Right atrium auricular region (tissue), 2 donors: ENCODE measurements around the gene RALGAPB. TPM values are rescaled to one million over a fixed set of nuclear protein-coding genes. Genes with fewer than 3 reads are reported as not detected.

Experiments
- DNase-seq: peaks from one replicate; pipeline ENCODE4 v3.0.0-alpha.2; 2019; ENCODE audit warnings: low spot score
- H3K27ac ChIP-seq, 2 donors: fragments of 200-600 bp; sonication (generic); 1 replicate in 1 of 2; 2 replicates in 1 of 2; pipeline ENCODE4 v1.5.1; 2016 to 2019
- H3K27me3 ChIP-seq, 2 donors: fragments of 200-600 bp; sonication (generic); one replicate each; pipeline versions ENCODE4 v1.5.1 to v1.6.0; 2017 to 2019
- H3K36me3 ChIP-seq: fragments of 200-600 bp; sonication (generic); one replicate; pipeline ENCODE4 v1.5.1; 2016
- H3K4me1 ChIP-seq, 2 donors: fragments of 200-600 bp; sonication (generic); one replicate each; pipeline versions ENCODE4 v1.5.1 to v1.6.0; 2017 to 2019
- H3K4me3 ChIP-seq, 2 donors: fragments of 200-600 bp; sonication (generic); 1 replicate in 1 of 2; 2 replicates in 1 of 2; pipeline ENCODE4 v1.5.1; 2017 to 2019; ENCODE audit warnings: mild to moderate bottlenecking in 1 of 2, moderate library complexity in 1 of 2
- H3K9me3 ChIP-seq, 2 donors: fragments of 200-600 bp; sonication (generic); one replicate each; pipeline ENCODE4 v1.5.1; 2019
- CTCF ChIP-seq, 2 donors: fragments of 200-600 bp; sonication (generic); IDR thresholded peaks; one replicate each; pipeline ENCODE4 v1.5.1; 2019; ENCODE audit warnings: antibody characterized with exemption in 2 of 2
- microRNA counts, 2 donors: library from miRNA; unstranded; fragments of <30 nt; microRNA quantifications; one replicate each; lab custom pipeline; 2016 to 2017
- microRNA-seq, 2 donors: library from miRNA; unstranded; fragments of <30 nt; microRNA quantifications; one replicate each; pipeline ENCODE4, GENCODE V29; 2016 to 2017; ENCODE audit warnings: borderline number of aligned reads in 2 of 2, borderline replicate concordance in 1 of 2
- total RNA-seq, 2 donors: library from RNA; depleted of rRNA; stranded (reverse); fragments of >200 nt; gene quantifications; one replicate each; pipeline ENCODE4 v1.1.0, GENCODE V29; 2016

The RALGAPB gene
- total RNA-seq, 2 donors from 2014 or later: 24.6 to 24.8 TPM

DNA sequence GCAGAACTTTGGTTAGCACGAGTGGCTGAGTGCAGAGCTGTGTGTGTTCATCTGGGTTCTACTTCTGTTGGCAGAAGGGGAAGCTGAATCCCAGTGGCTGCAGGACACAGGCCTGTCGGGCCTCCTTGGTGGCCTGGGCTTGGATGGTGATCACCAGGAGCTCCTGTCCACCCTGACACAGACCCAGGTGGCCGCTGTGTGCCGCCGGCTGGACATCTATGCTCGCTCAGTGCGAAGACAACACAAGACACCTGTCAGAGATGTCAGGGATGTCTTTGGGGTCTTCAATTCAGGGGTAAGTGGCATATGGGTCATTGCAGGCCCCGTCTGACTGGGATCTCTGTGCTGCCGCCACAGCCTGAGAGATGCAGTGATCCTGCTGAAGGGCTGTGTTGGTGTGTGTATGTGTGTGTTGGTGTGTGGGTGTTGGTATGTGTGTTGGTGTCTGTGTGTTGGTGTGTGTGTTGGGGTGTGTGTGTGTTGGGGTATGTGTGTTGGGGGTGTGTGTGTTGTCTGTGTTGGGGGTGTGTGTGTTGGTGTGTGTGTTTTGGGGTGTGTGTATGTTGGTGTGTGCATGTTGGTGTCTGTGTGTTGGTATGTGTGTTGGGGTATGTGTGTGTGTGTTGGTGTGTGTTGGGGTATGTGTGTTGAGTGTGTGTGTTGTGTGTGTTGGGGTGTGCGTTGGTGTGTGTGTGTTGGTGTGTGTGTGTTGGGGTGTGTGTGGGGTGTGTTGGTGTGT, 154.4 kb downstream of the RALGAPB start:
- H3K9me3 ChIP-seq: peaks cover 0 to 8% of the 10 kb centered on the region in 2 donors
- no peak overlapping the region for H3K4me3 ChIP-seq
- no peak for DNase-seq

More for the DNA sequence above, 154.4 kb downstream of the RALGAPB start:
- no peak overlapping the region for H3K27ac ChIP-seq
- H3K27me3 ChIP-seq: no peaks in the 10 kb centered on the region
- no peaks in the 10 kb centered on the region for H3K36me3 ChIP-seq
- no peak for TF ChIP-seq CTCF (IDR thresholded peaks at IDR 0.05)
- H3K4me1 ChIP-seq: no peaks in the 10 kb centered on the region

MicroRNA genes within 50 kb of the gene (microRNA counts, 767-probe panel; counts per million panel counts)
- 0 to 31.0 counts per million in 2 donors for microRNA hsa-miR-548o-3p (lab: Ali Mortazavi, UCI)

Small RNAs within 50 kb of the gene (microRNA-seq; reads per million reads assigned to microRNA genes)
- gene MIR548O2: 0 reads per million in 2 donors

Other genes with a start within 250 kb of the RALGAPB start
- 1 to 10 TPM; 3.1 to 4.2 TPM for gene KIAA1755, start 212.1 kb upstream of the RALGAPB start, total RNA-seq
- not detected for gene BPI, start 168.7 kb upstream of the RALGAPB start, total RNA-seq
- gene LBP, start 126.4 kb upstream of the RALGAPB start, total RNA-seq: 1 to 10 TPM in 1 of 2 donors, not detected in 1; 2.3 TPM
- gene SNHG17, start 37.5 kb upstream of the RALGAPB start, total RNA-seq: 10 to 100 TPM in 1 of 2 donors, 1 to 10 TPM in 1; 5.3 to 10.6 TPM
- not detected for gene ADIG, start 108.4 kb downstream of the RALGAPB start, total RNA-seq
- not detected for gene ARHGAP40, start 129.0 kb downstream of the RALGAPB start, total RNA-seq